GM12801 (cell line): ENCODE results near the gene HOTAIR.

Experiments used
- CTCF ChIP-seq: IDR thresholded peaks from one replicate; pipeline ENCODE4 v1.5.1; 2011; ENCODE audit warnings: control low read depth; ENCODE audit not compliant: insufficient read length; ENCODE audit errors: extremely low read depth

Gene HOTAIR

DNA sequence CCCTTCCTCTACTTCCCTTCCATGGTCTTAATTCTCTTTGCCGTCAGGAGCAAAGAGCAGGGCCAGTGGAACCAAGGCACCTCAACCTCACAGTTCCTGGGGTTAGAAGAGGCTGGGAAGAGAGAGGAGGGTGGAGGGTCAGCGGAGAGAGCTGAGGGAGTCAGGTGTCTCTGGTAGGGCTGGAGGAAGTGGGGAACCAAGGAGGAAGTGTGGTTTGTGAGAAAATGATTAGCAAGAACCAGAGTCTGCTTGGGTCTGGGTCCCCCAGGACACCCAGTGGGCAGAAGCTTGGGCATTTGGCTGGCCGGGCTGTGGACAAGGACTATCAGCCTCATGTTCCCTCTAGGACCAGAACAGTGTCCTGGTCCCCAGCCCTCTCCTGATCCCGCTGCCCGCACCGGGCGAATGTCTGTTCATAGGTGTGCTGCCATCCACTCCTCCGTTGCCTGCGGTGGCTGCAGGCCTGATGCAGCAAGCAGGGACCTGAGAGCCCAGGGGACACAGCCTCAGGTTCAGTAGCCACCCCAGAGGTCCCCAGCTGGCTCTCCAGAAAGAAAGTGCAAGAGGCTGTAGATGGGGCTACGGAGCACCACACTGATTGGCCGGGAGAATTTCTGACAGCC, 17.7 kb downstream of the HOTAIR start:
- no peak for TF ChIP-seq CTCF

- TF ChIP-seq CTCF: no peak
Measured at GRCh38 chr12:53956251-53956887, 18.4 kb downstream of the HOTAIR start.

- no peak for TF ChIP-seq CTCF
Measured at GRCh38 chr12:53955776-53956250, 18.9 kb downstream of the HOTAIR start.

DNA sequence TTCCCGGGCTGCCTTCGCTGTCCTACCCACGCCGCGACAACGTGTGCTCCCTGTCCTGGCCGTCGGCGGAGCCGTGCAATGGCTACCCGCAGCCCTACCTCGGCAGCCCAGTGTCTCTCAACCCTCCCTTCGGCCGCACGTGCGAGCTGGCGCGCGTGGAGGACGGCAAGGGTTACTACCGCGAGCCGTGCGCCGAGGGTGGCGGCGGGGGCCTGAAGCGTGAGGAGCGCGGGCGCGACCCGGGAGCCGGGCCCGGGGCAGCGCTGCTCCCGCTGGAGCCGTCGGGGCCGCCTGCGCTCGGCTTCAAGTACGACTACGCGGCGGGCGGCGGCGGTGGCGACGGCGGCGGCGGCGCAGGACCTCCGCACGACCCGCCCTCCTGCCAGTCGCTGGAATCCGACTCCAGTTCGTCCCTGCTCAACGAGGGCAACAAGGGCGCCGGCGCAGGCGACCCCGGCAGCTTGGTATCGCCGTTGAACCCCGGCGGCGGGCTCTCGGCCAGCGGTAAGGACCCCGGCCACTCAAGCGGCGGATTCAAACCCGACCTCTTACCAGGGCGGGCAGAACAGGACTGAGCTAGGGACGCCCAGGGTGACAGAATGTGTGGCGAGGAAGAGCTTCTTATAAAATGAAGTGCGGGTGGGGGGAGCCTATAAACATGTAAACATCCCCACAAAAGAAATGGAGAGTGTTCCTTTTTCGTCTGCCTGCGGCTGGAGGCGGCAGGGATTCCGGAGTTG, 19.5 kb downstream of the HOTAIR start:
- TF ChIP-seq CTCF: no peak

DNA sequence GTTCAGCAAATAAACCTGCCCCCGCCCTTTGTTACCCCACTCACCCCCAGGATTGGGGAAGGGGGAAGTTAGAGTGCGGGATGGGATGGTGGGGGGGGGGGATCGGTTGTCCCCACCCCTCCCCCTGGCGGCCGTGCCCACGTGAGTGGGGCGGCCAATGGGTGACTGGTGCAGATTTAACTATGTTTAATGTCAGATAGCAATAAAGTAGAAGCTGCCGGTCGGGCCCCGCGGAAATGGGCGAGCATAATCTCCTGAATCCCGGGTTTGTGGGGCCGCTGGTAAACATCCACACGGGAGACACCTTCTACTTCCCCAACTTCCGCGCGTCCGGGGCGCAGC, 20.1 kb downstream of the HOTAIR start, which contains the start of gene HOXC12:
HOXC12 (plus strand) TSS at position 210 of the 342 bp plus-strand sequence; CDS start at position 237, 27 bp downstream.
- TF ChIP-seq CTCF: no peak

- TF ChIP-seq CTCF: no peak
Measured at GRCh38 chr12:53953831-53954693, 20.7 kb downstream of the HOTAIR start.
